Activated T-helper 17 cell treated with anti-CD3 and anti-CD28 coated beads, Interleukin-2, amount 50 U/mL, for 72 hours (primary cell): ENCODE data around the gene FAM110A. TPM values are rescaled to one million over a fixed set of nuclear protein-coding genes. Genes with fewer than 3 reads are reported as not detected.
"Not testable (repeated sequence)": the region's sequence is repeated elsewhere in the genome, so short reads cannot be mapped to it uniquely, and the experiment has no call there.

Experiments used
- ATAC-seq: fragments of 150-1000 bp; cut with Tn5 transposase; replicated peaks from 2 replicates; pipeline ENCODE4 v1.10.0; 2021; ENCODE audit warnings: mild to moderate bottlenecking, moderate library complexity
- H3K27ac Mint-ChIP-seq: one replicate; pipeline ENCODE4 v1.8.0; 2022; ENCODE audit warnings: mixed read lengths
- H3K27me3 Mint-ChIP-seq: one replicate; pipeline ENCODE4 v1.8.0; 2022; ENCODE audit warnings: mixed read lengths
- H3K36me3 Mint-ChIP-seq: one replicate; pipeline ENCODE4 v1.8.0; 2022; ENCODE audit warnings: low read depth, mild to moderate bottlenecking, mixed read lengths
- H3K4me1 Mint-ChIP-seq: one replicate; pipeline ENCODE4 v1.8.0; 2022; ENCODE audit warnings: mixed read lengths
- H3K4me3 Mint-ChIP-seq: one replicate; pipeline ENCODE4 v1.8.0; 2022; ENCODE audit warnings: mild to moderate bottlenecking, mixed read lengths
- H3K9me3 Mint-ChIP-seq: one replicate; pipeline ENCODE4 v1.8.0; 2022; ENCODE audit warnings: mixed read lengths
- total RNA-seq, 2 donors: library from RNA; stranded (reverse); gene quantifications; one replicate each; pipeline ENCODE4 v1.2.3, GENCODE V29; 2022

FAM110A gene
- total RNA-seq, 2 donors from 2014 or later = 17.4 to 20.8 TPM

- H3K4me1 Mint-ChIP-seq = peaks cover 9% of the 10 kb centered on the region
- peak overlapping the region; percentile 63 for H3K4me3 Mint-ChIP-seq
- H3K27ac Mint-ChIP-seq = peak overlapping the region; percentile 90
- peaks cover 5% of the 10 kb centered on the region for H3K27me3 Mint-ChIP-seq
- no peak for ATAC-seq
- no peaks in the 10 kb centered on the region for H3K36me3 Mint-ChIP-seq
- no peaks in the 10 kb centered on the region for H3K9me3 Mint-ChIP-seq
Observed at GRCh38 chr20:881783-882144, 48.2 kb downstream of the FAM110A start.

- Mint-ChIP-seq H3K27ac (no peak overlapping the region), H3K36me3 (no peaks in the 10 kb centered on the region), H3K4me1 (peaks cover 9% of the 10 kb centered on the region), H3K9me3 (no peaks in the 10 kb centered on the region), H3K4me3 (no peak overlapping the region), H3K27me3 (peaks cover 5% of the 10 kb centered on the region)
- ATAC-seq = no peak
Observed at GRCh38 chr20:884983-885952, 51.8 kb downstream of the FAM110A start.

GRCh38 chr20:887137-887536 lies 53.6 kb downstream of the FAM110A start:
- Mint-ChIP-seq H3K27ac (no peak overlapping the region), H3K36me3 (no peaks in the 10 kb centered on the region), H3K9me3 (no peaks in the 10 kb centered on the region), H3K4me1 (no peaks in the 10 kb centered on the region), H3K27me3 (peaks cover 7% of the 10 kb centered on the region), H3K4me3 (no peak overlapping the region)
- no peak for ATAC-seq

DNA sequence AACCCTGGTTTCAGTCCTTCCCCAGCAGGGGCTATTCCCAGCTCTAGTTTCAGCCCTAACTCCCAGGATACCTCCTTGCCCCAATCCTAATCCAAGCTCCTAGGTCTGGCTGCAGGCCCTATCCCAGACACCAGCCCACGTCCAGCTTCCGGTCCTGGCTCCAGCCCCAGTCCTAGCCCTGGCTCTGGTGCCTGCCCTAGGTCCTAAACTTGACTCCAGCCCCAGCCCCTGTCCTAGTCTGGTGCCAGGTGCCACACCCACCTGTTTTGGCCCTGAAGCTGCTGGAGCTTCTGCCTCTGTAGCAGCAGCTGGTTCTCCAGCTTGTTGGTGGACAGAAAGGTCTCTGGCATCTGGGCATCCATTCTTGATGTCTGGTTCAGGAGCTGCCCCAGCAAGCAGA lies 54.5 kb downstream of the FAM110A start:
- Mint-ChIP-seq H3K36me3 (no peaks in the 10 kb centered on the region), H3K4me3 (no peak overlapping the region), H3K27me3 (peaks cover 13% of the 10 kb centered on the region), H3K9me3 (no peaks in the 10 kb centered on the region), H3K27ac (no peak overlapping the region), H3K4me1 (no peaks in the 10 kb centered on the region)
- ATAC-seq = no peak

GRCh38 chr20:889106-889505 lies 55.6 kb downstream of the FAM110A start:
- peaks cover 13% of the 10 kb centered on the region for H3K27me3 Mint-ChIP-seq
- H3K4me1 Mint-ChIP-seq = no peaks in the 10 kb centered on the region
- no peak for ATAC-seq
- no peaks in the 10 kb centered on the region for H3K9me3 Mint-ChIP-seq
- no peaks in the 10 kb centered on the region for H3K36me3 Mint-ChIP-seq
- H3K27ac Mint-ChIP-seq = no peak overlapping the region
- H3K4me3 Mint-ChIP-seq = no peak overlapping the region

- H3K4me1 Mint-ChIP-seq = no peaks in the 10 kb centered on the region
- peaks cover 13% of the 10 kb centered on the region for H3K27me3 Mint-ChIP-seq
- no peaks in the 10 kb centered on the region for H3K9me3 Mint-ChIP-seq
- no peak for ATAC-seq
- H3K36me3 Mint-ChIP-seq = no peaks in the 10 kb centered on the region
- no peak overlapping the region for H3K4me3 Mint-ChIP-seq
- H3K27ac Mint-ChIP-seq = no peak overlapping the region
Observed at GRCh38 chr20:889932-890463, 56.5 kb downstream of the FAM110A start.

GRCh38 chr20:890666-891057 lies 57.1 kb downstream of the FAM110A start:
- Mint-ChIP-seq H3K4me1 (no peaks in the 10 kb centered on the region), H3K27ac (no peak overlapping the region), H3K9me3 (no peaks in the 10 kb centered on the region), H3K4me3 (no peak overlapping the region), H3K36me3 (no peaks in the 10 kb centered on the region), H3K27me3 (peaks cover 9% of the 10 kb centered on the region)
- ATAC-seq = no peak

DNA sequence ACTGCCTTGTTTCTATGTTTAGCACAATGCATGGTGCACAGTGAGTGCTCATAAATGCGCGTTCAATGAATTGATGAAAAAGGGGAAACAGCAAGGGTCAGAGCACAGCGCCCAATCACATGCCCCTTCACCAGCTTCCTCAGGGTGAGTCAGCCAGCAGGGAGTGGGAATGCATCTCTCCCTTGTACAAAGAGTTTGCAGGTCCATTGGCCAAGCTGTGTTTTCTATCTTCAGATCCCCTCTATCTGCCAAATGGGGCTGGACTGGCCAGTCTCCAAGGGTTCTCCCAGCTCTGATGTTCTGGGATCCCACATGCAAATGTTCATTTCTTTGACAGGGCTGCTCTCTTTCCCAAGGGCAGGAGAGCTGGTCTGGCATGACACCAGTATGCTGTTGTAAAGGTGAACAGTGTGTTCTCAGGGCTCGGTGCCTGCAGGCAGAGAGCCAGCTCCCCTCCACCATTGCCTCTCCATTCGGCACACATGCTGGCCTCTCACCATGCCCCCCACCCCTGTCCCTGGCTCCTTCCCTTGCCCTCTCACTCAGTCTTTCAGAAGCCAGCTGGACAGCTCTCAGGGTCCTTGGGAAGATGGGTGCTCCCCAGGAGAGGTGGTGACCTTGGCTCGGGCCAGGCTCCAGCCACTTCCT lies 57.7 kb downstream of the FAM110A start:
- no peak for ATAC-seq
- Mint-ChIP-seq H3K36me3 (no peaks in the 10 kb centered on the region), H3K9me3 (no peaks in the 10 kb centered on the region), H3K4me3 (no peak overlapping the region), H3K27ac (peak overlapping the region; percentile 28), H3K4me1 (no peaks in the 10 kb centered on the region), H3K27me3 (peaks cover 8% of the 10 kb centered on the region)

GRCh38 chr20:891706-892080 lies 58.2 kb downstream of the FAM110A start:
- no peaks in the 10 kb centered on the region for H3K9me3 Mint-ChIP-seq
- ATAC-seq = no peak
- no peaks in the 10 kb centered on the region for H3K4me1 Mint-ChIP-seq
- H3K36me3 Mint-ChIP-seq = no peaks in the 10 kb centered on the region
- no peak overlapping the region for H3K4me3 Mint-ChIP-seq
- H3K27me3 Mint-ChIP-seq = peaks cover 8% of the 10 kb centered on the region
- H3K27ac Mint-ChIP-seq = peak overlapping the region; percentile 28

- H3K27me3 Mint-ChIP-seq, H3K9me3 Mint-ChIP-seq, H3K27ac Mint-ChIP-seq, ATAC-seq, H3K4me3 Mint-ChIP-seq, H3K36me3 Mint-ChIP-seq, H3K4me1 Mint-ChIP-seq: not testable (repeated sequence)
Observed at GRCh38 chr20:892371-892770, 58.9 kb downstream of the FAM110A start.

Other genes starting within 250 kb of the FAM110A start
- not detected for gene TCF15, start 223.4 kb upstream of the FAM110A start, total RNA-seq
- gene SRXN1, start 180.5 kb upstream of the FAM110A start, total RNA-seq = 10 to 100 TPM; 14.6 to 24.6 TPM
- not detected for gene SCRT2, start 157.9 kb upstream of the FAM110A start, total RNA-seq
- not detected for gene SLC52A3, start 65.2 kb upstream of the FAM110A start, total RNA-seq
- under 1 TPM in 1 of 2 donors, not detected in 1; 0.06 TPM for gene ANGPT4, start 82.6 kb downstream of the FAM110A start, total RNA-seq
- not detected for gene RSPO4, start 168.6 kb downstream of the FAM110A start, total RNA-seq